Ureter (tissue), 1 donor: ENCODE data around the gene TEN1. TPM values are rescaled to one million over a fixed set of nuclear protein-coding genes. Genes with fewer than 3 reads are reported as not detected.
"Not testable (repeated sequence)": the region's sequence is repeated elsewhere in the genome, so short reads cannot be mapped to it uniquely, and the experiment has no call there.

Experiments
- DNase-seq: peaks from one replicate; pipeline ENCODE4 v3.0.0-alpha.2; 2020; ENCODE audit warnings: low spot score
- total RNA-seq: library from RNA; stranded (reverse); gene quantifications from one replicate; pipeline ENCODE4 v1.2.4, GENCODE V29; 2023
- donor health status: DM: yes; HTN: yes; CAD: no.

Gene TEN1
- total RNA-seq, 1 donor from 2014 or later, result 23.6 TPM

DNA sequence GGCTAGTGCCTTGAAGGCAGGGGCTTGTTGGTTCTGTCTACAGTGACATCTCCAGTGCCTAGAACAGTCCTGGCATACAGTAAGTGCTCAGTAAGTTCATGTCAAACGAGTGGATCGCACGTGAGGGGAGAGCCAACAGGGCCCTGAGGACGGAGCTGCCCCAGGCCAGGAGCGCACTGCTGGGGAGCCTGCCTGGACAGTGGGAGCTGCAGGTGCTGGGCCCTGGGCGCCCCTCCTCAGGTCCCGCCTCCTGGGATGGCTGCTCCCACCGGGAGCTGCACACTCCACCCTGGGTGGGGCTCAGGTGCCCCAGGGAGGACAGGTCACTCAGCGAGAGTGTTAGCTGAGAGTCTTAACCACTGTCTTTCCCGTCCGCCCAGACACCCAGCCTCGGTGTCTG lies 46.3 kb downstream of the TEN1 start:
- DNase-seq, result no peak

DNA sequence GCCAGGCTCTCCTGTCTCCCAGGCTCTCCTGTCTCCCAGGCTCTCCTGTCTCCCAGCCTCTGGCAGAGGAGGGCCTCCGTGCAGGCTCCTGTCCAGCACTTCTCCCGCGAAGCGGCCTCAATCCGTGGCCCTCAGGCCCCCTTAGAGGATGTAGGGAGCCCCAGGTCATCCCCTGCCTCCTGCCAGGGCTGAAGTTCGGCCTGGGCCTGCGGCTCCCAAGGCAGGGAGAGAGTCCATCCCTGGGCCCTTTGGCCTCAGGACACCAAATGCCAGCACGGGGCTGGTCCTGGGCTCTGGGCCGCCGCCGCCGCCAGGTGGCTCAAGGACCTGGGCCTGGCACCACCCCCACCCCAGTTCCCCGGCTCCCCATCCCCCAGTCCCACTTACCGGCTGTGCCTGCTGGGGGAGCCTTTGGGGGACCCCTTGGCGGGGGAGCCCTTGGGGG lies 47.7 kb downstream of the TEN1 start:
- no peak for DNase-seq

GRCh38 chr17:76027159-76027839 lies 48.3 kb downstream of the TEN1 start, which contains the start of gene EVPL:
TSS of gene EVPL (minus strand) at chr17:76027306. CDS start at chr17:76027198, 108 bp downstream.
- DNase-seq, result peak; percentile 92

DNA sequence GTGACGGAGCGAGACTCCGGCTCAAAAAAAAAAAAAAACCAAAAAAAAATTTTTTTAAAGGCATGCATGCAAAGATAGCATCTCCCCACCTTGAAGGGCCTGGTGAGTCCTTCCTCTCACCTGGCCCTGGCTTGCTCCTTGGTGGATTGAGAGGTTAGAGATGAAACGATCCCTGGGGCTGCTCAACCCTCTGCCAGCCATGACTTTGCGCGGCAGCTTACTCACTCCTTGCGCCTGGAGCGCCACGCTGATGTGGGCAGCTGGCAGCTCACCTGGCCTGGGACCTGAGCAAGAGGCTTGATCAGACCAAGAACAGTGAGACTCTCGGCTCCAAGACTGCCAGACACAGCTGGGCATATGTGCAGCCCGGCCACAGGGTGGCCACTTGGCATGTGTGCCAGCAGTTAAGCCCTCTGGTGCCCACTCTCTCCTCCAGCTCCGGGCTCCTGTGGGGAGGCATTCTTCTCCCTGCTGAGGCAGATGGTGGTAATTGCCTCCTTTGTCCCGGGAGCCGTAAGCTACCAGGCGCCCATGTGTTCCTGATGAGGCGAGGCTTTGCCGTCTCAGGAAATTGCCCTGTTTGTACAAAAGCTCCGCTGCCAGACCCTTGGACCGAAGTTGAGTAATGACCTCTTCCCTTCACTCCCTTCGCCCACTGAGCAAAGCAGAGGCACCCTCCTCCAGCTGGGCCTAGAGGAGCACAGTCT lies 53.2 kb downstream of the TEN1 start:
- no peak for DNase-seq

GRCh38 chr17:76032780-76033108 lies 53.7 kb downstream of the TEN1 start:
- no peak for DNase-seq

- DNase-seq, result no peak
Measured at GRCh38 chr17:76033139-76033538, 54.1 kb downstream of the TEN1 start.

- no peak for DNase-seq
Measured at GRCh38 chr17:76034428-76035350, 55.6 kb downstream of the TEN1 start.

DNA sequence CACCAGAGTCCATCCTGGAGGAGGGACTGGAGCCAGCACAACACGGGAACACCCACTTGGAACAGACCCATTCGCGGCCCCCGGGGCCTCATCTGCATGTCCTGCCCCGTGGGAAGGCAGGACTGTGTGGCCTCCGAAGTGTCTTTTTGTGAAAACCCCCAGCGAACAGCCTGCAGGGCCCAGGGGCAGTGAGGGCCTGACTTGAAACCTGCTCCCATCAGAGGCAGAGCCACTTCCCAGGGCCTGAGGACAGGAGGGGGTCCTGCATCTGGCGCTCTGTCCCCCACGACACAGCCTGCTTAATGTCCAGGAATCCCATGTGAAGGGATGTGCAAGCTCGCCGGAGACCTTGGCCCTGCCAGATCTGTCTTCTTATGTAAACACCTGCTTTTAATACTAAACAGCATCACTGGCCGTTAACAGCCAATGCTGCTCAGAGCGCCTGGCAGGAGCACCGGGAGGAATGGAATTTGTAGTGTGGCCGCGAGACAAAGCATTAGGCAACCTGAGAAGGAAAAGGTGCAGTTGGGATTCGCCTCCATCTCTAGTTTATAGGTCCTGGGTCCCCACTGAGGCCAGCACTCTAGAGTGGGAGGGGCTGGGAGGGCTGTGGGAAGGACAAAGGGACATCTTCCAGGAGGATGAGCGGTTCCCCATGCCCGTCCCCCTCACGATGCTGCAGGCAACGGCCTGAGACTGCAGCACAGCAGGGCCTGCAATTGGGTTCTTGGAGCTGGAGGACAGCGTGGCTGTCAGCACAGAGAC lies 57.6 kb downstream of the TEN1 start:
- DNase-seq, result no peak

DNA sequence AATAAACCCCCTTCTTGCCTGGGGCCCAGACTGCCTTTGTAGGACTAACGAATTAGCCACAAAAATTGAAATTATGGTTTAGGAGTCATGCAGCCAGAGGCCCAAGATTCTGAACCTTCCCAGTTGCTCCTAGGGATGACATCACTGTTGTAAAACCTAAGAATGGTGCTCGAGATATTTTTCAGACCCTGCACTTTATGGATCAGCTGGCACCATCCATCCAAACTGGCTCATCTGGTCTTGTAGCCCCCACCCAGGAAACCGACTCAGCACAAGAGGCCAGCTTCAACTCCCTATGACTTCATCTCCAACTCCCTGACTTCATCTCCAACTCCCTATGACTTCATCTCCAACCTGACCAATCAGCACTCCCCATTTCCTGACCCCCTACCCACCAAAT lies 59.0 kb downstream of the TEN1 start:
- DNase-seq, result no peak

DNA sequence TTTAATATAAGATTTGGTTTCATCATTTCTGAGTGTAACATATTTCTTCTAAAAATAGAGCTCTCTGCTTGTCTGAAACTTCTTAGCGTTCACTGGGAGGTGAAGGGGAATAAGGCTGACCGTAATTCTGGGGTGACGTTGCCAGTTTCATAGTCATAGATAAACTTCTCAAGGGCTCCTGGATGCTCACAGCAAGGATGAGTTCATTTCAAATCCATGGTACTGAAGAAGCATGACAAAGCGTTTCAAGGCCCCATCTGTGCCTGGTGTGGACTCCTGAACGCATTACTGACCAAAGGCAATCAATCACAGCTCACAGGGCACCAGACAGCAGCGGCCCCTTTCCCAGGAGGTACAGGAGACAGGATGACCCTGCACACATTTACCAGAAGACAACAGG lies 60.1 kb downstream of the TEN1 start:
- no peak for DNase-seq

DNA sequence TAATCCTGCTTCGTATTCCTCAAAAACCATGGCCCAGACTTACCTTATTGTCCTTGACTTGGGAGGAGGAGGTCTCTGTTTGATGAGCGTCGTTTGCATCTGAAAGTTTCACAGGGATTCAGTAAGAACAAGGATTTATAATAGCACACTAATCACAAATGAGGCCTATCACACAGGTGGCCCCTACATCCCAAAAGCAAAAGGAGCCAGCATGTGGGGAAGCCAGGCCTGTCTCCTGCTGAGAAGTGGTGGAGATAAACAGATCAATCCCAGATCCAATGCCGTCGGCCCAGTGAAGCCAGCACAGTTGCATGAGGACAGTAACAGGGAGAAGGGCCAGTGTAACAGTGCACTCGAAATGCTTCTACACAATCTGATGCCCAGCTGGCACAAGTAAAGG lies 61.3 kb downstream of the TEN1 start:
- no peak for DNase-seq

DNA sequence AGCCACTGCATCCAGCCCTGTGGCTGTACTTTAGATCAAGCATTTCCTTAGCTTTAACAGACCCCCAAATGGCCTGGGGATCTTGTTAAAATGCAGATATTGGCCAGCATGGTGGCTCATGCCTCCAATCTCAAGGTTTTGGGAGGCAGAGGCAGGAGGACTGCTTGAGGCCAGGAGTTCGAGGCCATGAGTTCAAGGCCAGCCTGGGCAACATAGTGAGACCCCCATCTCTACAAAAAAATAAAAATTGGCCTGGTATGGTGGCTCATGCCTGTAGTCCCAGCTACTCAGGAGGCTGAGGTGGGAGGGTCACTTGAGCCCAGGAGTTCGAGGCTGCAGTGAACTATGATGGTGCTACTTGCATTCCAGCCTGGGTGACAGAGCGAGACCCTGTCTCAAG lies 63.8 kb downstream of the TEN1 start:
- not testable (repeated sequence) for DNase-seq

DNA sequence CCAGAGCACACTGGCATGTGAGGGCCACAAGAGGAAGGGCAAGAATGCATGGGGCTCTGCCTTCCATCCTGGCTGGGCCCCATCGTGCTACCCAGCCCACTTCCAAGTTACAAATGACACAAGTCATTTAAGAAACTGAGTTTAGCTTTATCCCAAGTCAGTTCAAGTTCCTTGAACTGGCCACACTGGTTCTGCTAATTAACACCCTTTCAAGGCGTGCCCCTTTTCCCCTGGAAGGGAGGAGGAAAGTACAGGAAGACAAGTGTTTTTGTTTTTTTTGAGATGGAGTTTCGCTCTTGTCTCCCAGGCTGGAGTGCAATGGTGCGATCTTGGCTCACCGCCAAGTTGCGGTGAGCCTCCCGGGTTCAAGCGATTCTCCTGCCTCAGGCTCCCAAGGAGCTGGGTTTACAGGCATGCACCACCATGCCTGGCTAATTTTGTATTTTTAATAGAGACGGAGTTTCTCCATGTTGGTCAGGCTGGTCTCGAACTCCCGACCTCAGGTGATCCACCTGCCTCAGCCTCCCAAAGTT lies 65.5 kb downstream of the TEN1 start:
- DNase-seq, result not testable (repeated sequence)

- peak; percentile 83 for DNase-seq
Measured at GRCh38 chr17:76046064-76046463, 67.0 kb downstream of the TEN1 start.

DNA sequence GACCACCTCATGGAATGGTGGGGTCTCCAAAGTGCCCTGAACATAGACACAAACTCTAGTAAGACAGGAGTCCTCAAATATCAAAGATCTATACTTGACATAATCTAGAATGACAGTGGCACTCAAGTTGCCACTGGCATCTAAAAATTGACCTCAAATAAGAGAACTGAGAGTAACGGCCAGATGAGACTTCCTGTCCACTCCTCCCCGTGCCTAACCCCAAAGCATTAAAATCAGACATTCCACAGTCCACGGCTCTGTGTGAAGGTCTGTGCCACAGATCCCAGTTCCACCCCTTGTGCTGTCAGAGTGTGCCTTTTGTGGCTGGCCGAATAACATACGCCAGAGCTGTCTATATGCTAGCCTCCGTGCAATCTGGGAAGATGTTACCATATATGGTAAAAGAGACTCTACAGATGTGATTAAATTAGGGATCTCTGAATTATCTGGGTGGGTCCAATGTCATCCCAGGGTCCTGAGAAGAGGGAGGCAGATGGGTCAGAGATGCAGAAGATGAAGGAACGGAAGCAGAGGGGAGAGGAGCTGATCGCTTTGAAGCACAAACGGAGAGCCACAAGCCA lies 69.1 kb downstream of the TEN1 start:
- DNase-seq, result no peak

DNA sequence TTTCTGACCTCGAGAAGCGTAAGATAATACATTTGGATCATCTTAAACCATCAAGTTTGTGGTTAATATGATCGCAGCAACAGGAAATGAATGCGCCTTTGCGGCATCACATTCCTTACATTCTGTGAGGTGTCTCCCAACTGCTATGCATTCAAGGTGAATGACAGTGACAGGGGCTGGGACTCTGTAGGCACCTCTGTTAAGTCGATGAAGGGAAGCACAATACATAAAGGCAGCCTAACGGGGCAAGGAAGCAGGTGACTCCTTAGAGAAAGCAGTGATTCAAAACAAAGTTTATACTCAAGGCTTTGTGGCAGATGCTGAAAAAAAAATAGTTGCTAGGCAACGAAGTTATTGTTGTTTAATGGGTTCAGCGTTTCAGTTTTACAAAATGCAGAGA lies 69.7 kb downstream of the TEN1 start:
- DNase-seq, result no peak

GRCh38 chr17:76049239-76049638 lies 70.2 kb downstream of the TEN1 start:
- no peak for DNase-seq

- no peak for DNase-seq
Measured at GRCh38 chr17:76049836-76050537, 70.9 kb downstream of the TEN1 start.
